ENCODE results near the gene LRRC71. TPM values are rescaled to one million over a fixed set of nuclear protein-coding genes. Genes with fewer than 3 reads are reported as not detected.

LRRC71 gene
- polyA plus RNA-seq, 3 donors, result not detected

GRCh38 chr1:156973417-156973816 is 53.0 kb downstream of the LRRC71 start:
- Mint-ChIP-seq H3K4me1 (peaks cover 2% of the 10 kb centered on the region), H3K27ac (peak overlapping the region in 1 of 7 donors; percentile 8), H3K4me3 (no peak overlapping the region), H3K9me3 (no peaks in the 10 kb centered on the region), H3K36me3 (peaks cover 89 to 91% of the 10 kb centered on the region in 2 donors), H3K27me3 (ENCODE audit: low read depth in 3 of 3) (peaks cover 0 to 2% (median 0%) of the 10 kb centered on the region in 3 donors)
- no peak for TF ChIP-seq CTCF (IDR thresholded peaks at IDR 0.05)
- Histone ChIP-seq H3K4me2 (replicated peaks; ENCODE audit: extremely low read depth, low read length, poor library complexity, severe bottlenecking) (no peak overlapping the region), H3K27ac (ENCODE audit: low read depth in 1 of 2, low read length in 2 of 2) (no peak overlapping the region), H4K20me1 (ENCODE audit: insufficient read depth, low read length) (no peaks in the 10 kb centered on the region), H3K79me2 (ENCODE audit: insufficient read depth, low read length) (no peaks in the 10 kb centered on the region), H3K9ac (ENCODE audit: insufficient read depth, low read length, poor library complexity, severe bottlenecking) (no peak overlapping the region), H3K9me3 (replicated peaks in 1 of 2; ENCODE audit: control insufficient read depth in 1 of 2, insufficient read depth in 1 of 2, low read length in 2 of 2) (no peaks in the 10 kb centered on the region), H3K4me1 (ENCODE audit: control insufficient read depth in 1 of 2, insufficient read depth in 2 of 2, low read length in 2 of 2) (no peaks in the 10 kb centered on the region), H3K4me3 (replicated peaks in 1 of 3; ENCODE audit: low read depth in 2 of 3, low read length in 3 of 3) (no peak overlapping the region), H3K36me3 (replicated peaks in 1 of 2; ENCODE audit: control insufficient read depth in 1 of 2, insufficient read depth in 2 of 2, low read length in 2 of 2) (peaks cover 85 to 100% of the 10 kb centered on the region in 2 donors), H3K27me3 (ENCODE audit: control insufficient read depth in 2 of 2, insufficient read depth in 2 of 2, low read length in 2 of 2) (no peaks in the 10 kb centered on the region), H2AFZ (ENCODE audit: insufficient read depth, low read depth, low read length, poor library complexity, severe bottlenecking) (no peak overlapping the region)
- no peak for DNase-seq
- WGBS (ENCODE audit: insufficient coverage), result 100% methylated on average over 1 of the region's 2 CpGs
- intact Hi-C loops (cut with micrococcal nuclease), result no loop called here

- Histone ChIP-seq H3K9me3 (replicated peaks in 1 of 2; ENCODE audit: control insufficient read depth in 1 of 2, insufficient read depth in 1 of 2, low read length in 2 of 2) (no peaks in the 10 kb centered on the region), H3K4me3 (replicated peaks in 1 of 3; ENCODE audit: low read depth in 2 of 3, low read length in 3 of 3) (no peak overlapping the region), H4K20me1 (ENCODE audit: insufficient read depth, low read length) (no peaks in the 10 kb centered on the region), H3K79me2 (ENCODE audit: insufficient read depth, low read length) (no peaks in the 10 kb centered on the region), H3K9ac (ENCODE audit: insufficient read depth, low read length, poor library complexity, severe bottlenecking) (no peak overlapping the region), H3K4me2 (replicated peaks; ENCODE audit: extremely low read depth, low read length, poor library complexity, severe bottlenecking) (no peak overlapping the region), H3K36me3 (replicated peaks in 1 of 2; ENCODE audit: control insufficient read depth in 1 of 2, insufficient read depth in 2 of 2, low read length in 2 of 2) (peaks cover 81 to 100% of the 10 kb centered on the region in 2 donors), H2AFZ (ENCODE audit: insufficient read depth, low read depth, low read length, poor library complexity, severe bottlenecking) (no peak overlapping the region), H3K4me1 (ENCODE audit: control insufficient read depth in 1 of 2, insufficient read depth in 2 of 2, low read length in 2 of 2) (no peaks in the 10 kb centered on the region), H3K27me3 (ENCODE audit: control insufficient read depth in 2 of 2, insufficient read depth in 2 of 2, low read length in 2 of 2) (no peaks in the 10 kb centered on the region), H3K27ac (ENCODE audit: low read depth in 1 of 2, low read length in 2 of 2) (no peak overlapping the region)
- TF ChIP-seq CTCF (IDR thresholded peaks at IDR 0.05), result no peak
- peaks cover 0 to 2% (median 0%) of the 10 kb centered on the region in 3 donors for H3K27me3 Mint-ChIP-seq (ENCODE audit: low read depth in 3 of 3)
- DNase-seq, result no peak
- peaks cover 2% of the 10 kb centered on the region for H3K4me1 Mint-ChIP-seq
- peaks cover 87 to 90% of the 10 kb centered on the region in 2 donors for H3K36me3 Mint-ChIP-seq
- no peaks in the 10 kb centered on the region for H3K9me3 Mint-ChIP-seq
- no peak overlapping the region for H3K27ac Mint-ChIP-seq
- H3K4me3 Mint-ChIP-seq, result no peak overlapping the region
- WGBS (ENCODE audit: insufficient coverage), result no CpG with 5 or more reads among the region's 2 CpGs
- intact Hi-C loops (cut with micrococcal nuclease), result no loop called here
Measured at GRCh38 chr1:156975084-156975483, 54.7 kb downstream of the LRRC71 start.
